HUES6 (cell line): Measurements from ENCODE around the gene FBXW12.
"Not testable (repeated sequence)": the region's sequence is repeated elsewhere in the genome, so short reads cannot be mapped to it uniquely, and the experiment has no call there.

ENCODE experiments used
- H3K27ac ChIP-seq: 2 replicates; pipeline ENCODE4 v1.7.0; 2013; ENCODE audit warnings: low read depth, mild to moderate bottlenecking, low read length, inconsistent platforms
- H3K27me3 ChIP-seq: 2 replicates; pipeline ENCODE4 v1.6.1; 2013; ENCODE audit warnings: low read length; ENCODE audit not compliant: control insufficient read depth, insufficient read depth
- H3K36me3 ChIP-seq: 2 replicates; pipeline ENCODE4 v1.6.1; 2013; ENCODE audit warnings: low read length; ENCODE audit not compliant: control insufficient read depth, insufficient read depth
- H3K4me1 ChIP-seq: 2 replicates; pipeline ENCODE4 v1.6.1; 2013; ENCODE audit warnings: low read length; ENCODE audit not compliant: control insufficient read depth, insufficient read depth
- H3K4me3 ChIP-seq: 2 replicates; pipeline ENCODE4 v1.5.1; 2013; ENCODE audit warnings: low read depth, low read length
- H3K9ac ChIP-seq: one replicate; pipeline ENCODE4 v1.6.1; 2013; ENCODE audit warnings: mild to moderate bottlenecking, low read length
- H3K9me3 ChIP-seq: 2 replicates; pipeline ENCODE4 v1.6.1; 2013; ENCODE audit warnings: low read depth, low read length; ENCODE audit not compliant: control insufficient read depth, insufficient read depth

The FBXW12 gene, protein sequence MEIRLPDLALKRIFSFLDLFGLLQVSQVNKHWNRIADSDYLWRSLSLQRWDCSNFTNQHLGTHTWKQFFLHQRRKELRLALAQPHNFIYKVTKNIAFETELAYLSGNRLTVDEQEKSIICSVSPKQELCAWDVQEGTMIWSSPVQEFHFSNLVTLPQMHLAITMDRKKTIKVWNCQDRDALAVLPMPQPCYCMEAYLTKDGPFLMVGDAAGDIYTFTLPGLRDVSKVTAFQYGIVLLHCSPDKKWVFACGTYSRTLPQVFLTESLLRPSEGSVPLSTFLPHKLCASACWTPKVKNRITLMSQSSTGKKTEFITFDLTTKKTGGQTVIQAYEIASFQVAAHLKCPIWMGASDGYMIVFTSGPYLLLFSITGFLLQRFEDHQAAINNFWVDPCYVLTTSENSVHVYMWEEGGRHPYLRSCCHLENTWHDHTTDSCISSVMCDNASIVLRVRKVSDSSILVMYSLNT

GRCh38 chr3:48371651-48372376, at the start of gene FBXW12:
FBXW12 (plus strand) TSS chr3:48372219; CDS start chr3:48372768, 549 bp downstream.
- H3K4me1 ChIP-seq: peaks cover 12% of the 10 kb centered on the region
- H3K9me3 ChIP-seq: no peaks in the 10 kb centered on the region
- H3K27ac ChIP-seq: no peak within 1 kb of the TSS
- H3K9ac ChIP-seq: no peak within 1 kb of the TSS
- H3K27me3 ChIP-seq: no peaks in the 10 kb centered on the region
- no peaks in the 10 kb centered on the region for H3K36me3 ChIP-seq
- no peak within 1 kb of the TSS for H3K4me3 ChIP-seq

DNA sequence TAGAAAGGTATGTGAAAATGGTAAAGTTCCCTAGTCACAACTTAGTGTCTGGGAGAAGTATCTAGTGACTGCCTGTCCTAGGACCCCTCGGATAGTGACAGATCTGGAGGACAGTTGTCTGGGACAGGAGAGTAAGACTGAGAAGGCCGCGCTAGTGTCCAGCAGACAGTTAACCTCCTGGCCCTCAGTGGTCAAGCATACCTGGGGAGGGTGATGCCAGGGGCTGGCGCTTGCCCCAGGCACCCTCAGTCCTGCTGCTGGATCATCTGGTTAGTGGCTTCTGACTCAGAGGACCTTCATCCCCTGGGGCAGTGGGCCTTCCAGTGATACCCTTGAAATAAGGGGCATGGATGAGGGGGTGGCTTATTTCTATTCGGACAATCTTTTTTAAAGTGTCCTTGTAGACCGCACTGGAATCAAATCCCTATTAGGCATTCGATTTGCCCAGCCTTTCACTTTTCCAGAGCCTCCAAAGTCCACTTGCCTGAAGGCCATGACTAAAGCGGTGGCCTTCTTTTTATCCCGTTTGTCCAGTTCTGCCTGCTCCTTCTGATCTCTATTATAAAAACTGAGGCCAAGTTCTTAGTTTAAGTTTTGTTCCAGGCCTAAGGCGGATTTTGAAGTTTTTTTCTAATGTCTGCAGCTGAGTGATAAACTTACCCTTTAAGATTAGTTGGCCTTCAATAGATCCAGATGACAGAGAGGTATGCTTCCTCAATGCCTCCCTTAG, 40.1 kb upstream of the FBXW12 start:
- not testable (repeated sequence) for H3K27ac ChIP-seq, H3K36me3 ChIP-seq, H3K27me3 ChIP-seq, H3K9ac ChIP-seq, H3K4me1 ChIP-seq, H3K4me3 ChIP-seq, H3K9me3 ChIP-seq

GRCh38 chr3:48333346-48334245, 38.4 kb upstream of the FBXW12 start, which contains the start of gene SPINK8:
SPINK8 (minus strand) TSS chr3:48333661; CDS start chr3:48328341, 5,320 bp downstream.
- H3K27ac ChIP-seq, H3K4me1 ChIP-seq, H3K27me3 ChIP-seq, H3K9me3 ChIP-seq, H3K9ac ChIP-seq, H3K36me3 ChIP-seq, H3K4me3 ChIP-seq: not testable (repeated sequence)

- Histone ChIP-seq H3K9ac (no peak overlapping the region), H3K27ac (no peak overlapping the region), H3K9me3 (no peaks in the 10 kb centered on the region), H3K36me3 (no peaks in the 10 kb centered on the region), H3K4me1 (no peaks in the 10 kb centered on the region), H3K4me3 (no peak overlapping the region), H3K27me3 (no peaks in the 10 kb centered on the region)
These were observed 37.4 kb upstream of the FBXW12 start for GRCh38 chr3:48334605-48335004.

DNA sequence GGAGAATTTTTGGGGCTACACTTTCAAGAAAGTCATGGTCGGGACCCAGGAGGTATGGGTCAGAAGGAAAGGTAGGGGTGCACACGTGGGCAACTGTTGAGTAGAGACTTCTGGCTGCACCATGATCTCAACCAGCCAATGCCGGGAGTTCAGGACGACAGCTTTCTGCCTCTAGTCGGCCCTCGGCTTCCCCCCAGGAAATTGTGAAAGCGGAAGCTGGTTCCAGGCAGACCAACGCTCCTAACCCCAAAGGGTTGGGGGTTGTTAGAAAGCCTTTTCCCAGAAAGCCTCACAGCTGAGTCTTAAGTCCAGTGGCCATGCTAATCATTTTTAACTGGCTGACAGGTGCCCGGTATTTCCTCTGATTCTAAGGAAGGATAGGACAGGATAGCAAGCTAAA, 36.7 kb upstream of the FBXW12 start:
- H3K27ac ChIP-seq, H3K9ac ChIP-seq, H3K4me3 ChIP-seq, H3K27me3 ChIP-seq, H3K4me1 ChIP-seq, H3K36me3 ChIP-seq, H3K9me3 ChIP-seq: not testable (repeated sequence)

GRCh38 chr3:48337536-48337935, 34.5 kb upstream of the FBXW12 start:
- H3K9me3 ChIP-seq, H3K9ac ChIP-seq, H3K27me3 ChIP-seq, H3K4me3 ChIP-seq, H3K27ac ChIP-seq, H3K4me1 ChIP-seq, H3K36me3 ChIP-seq: not testable (repeated sequence)

DNA sequence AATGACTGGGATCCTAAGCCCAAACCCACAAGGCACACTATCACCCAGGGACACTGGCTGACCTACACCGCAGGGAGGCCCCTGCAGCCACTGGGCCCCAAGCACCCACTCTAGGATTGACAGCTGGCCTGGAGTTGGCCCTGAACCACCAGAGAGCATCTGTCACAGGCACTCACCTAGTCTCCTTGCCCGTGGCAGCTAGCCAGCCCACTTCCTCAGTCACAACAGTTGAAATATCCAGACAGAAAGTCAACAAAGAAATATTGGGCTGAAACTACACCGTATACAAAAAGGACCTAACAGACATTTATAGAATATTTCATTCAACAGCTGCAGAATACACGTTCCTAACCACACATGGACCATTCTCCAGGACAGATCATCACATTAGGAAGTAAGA, 33.4 kb upstream of the FBXW12 start:
- H3K9ac ChIP-seq: no peak overlapping the region
- H3K36me3 ChIP-seq: no peaks in the 10 kb centered on the region
- H3K27me3 ChIP-seq: no peaks in the 10 kb centered on the region
- no peaks in the 10 kb centered on the region for H3K4me1 ChIP-seq
- no peaks in the 10 kb centered on the region for H3K9me3 ChIP-seq
- H3K4me3 ChIP-seq: no peak overlapping the region
- H3K27ac ChIP-seq: no peak overlapping the region

GRCh38 chr3:48343432-48343831, 28.6 kb upstream of the FBXW12 start:
- H3K4me1 ChIP-seq: no peaks in the 10 kb centered on the region
- H3K9ac ChIP-seq: no peak overlapping the region
- no peak overlapping the region for H3K4me3 ChIP-seq
- no peaks in the 10 kb centered on the region for H3K9me3 ChIP-seq
- no peaks in the 10 kb centered on the region for H3K36me3 ChIP-seq
- no peak overlapping the region for H3K27ac ChIP-seq
- no peaks in the 10 kb centered on the region for H3K27me3 ChIP-seq

- Histone ChIP-seq H3K4me1 (no peaks in the 10 kb centered on the region), H3K27me3 (no peaks in the 10 kb centered on the region), H3K27ac (no peak overlapping the region)
These were observed 27.0 kb upstream of the FBXW12 start for GRCh38 chr3:48344867-48345507.

GRCh38 chr3:48345946-48346572, 26.0 kb upstream of the FBXW12 start:
- H3K27me3 ChIP-seq: peaks cover 3% of the 10 kb centered on the region; the same call in 1 of the 2 replicates
- no peak overlapping the region for H3K4me3 ChIP-seq
- no peak overlapping the region for H3K27ac ChIP-seq
- no peaks in the 10 kb centered on the region for H3K4me1 ChIP-seq
- no peaks in the 10 kb centered on the region for H3K9me3 ChIP-seq
- no peaks in the 10 kb centered on the region for H3K36me3 ChIP-seq
- H3K9ac ChIP-seq: no peak overlapping the region

More at GRCh38 chr3:48344867-48345507, 27.0 kb upstream of the FBXW12 start:
- H3K36me3 ChIP-seq: no peaks in the 10 kb centered on the region
- H3K9me3 ChIP-seq: no peaks in the 10 kb centered on the region
- no peak overlapping the region for H3K4me3 ChIP-seq
- no peak overlapping the region for H3K9ac ChIP-seq
